Neuronal stem cell (in vitro differentiated cells): ENCODE results near the gene CHAC1.
A peak's percentile ranks its signal among the peaks of the same experiment; 100 is the strongest.
"Not testable (repeated sequence)": the region's sequence is repeated elsewhere in the genome, so short reads cannot be mapped to it uniquely, and the experiment has no call there.

Experiments used
- DNase-seq: peaks from one replicate; pipeline ENCODE4 v3.0.0-alpha.2; 2013; ENCODE audit warnings: low spot score
- H2AFZ ChIP-seq: one replicate; pipeline ENCODE4 v1.6.1; 2013; ENCODE audit warnings: mild to moderate bottlenecking, low read length, inconsistent platforms
- H2AK5ac ChIP-seq: 2 replicates; pipeline ENCODE4 v1.6.1; 2013; ENCODE audit warnings: low read depth, mild to moderate bottlenecking, inconsistent platforms, low read length, moderate library complexity, mixed read lengths
- H2BK120ac ChIP-seq: 2 replicates; pipeline ENCODE4 v1.6.1; 2013; ENCODE audit warnings: low read depth, mild to moderate bottlenecking, inconsistent platforms, low read length, moderate library complexity, mixed read lengths
- H2BK12ac ChIP-seq: one replicate; pipeline ENCODE4 v1.6.1; 2013; ENCODE audit warnings: low read length, inconsistent platforms
- H2BK15ac ChIP-seq: 2 replicates; pipeline ENCODE4 v1.6.1; 2013; ENCODE audit warnings: mild to moderate bottlenecking, low read length, inconsistent platforms, mixed read lengths
- H2BK5ac ChIP-seq: one replicate; pipeline ENCODE4 v1.6.1; 2013; ENCODE audit warnings: inconsistent platforms, mild to moderate bottlenecking, low read length, moderate library complexity
- H3K14ac ChIP-seq: one replicate; pipeline ENCODE4 v1.6.1; 2013; ENCODE audit warnings: low read length, inconsistent platforms
- H3K18ac ChIP-seq: 2 replicates; pipeline ENCODE4 v1.6.1; 2013; ENCODE audit warnings: low read length, inconsistent platforms
- H3K23ac ChIP-seq: 2 replicates; pipeline ENCODE4 v1.6.1; 2013; ENCODE audit warnings: low read depth, mild to moderate bottlenecking, mixed read lengths, low read length, inconsistent platforms; ENCODE audit not compliant: poor library complexity
- H3K27ac ChIP-seq: replicated peaks from 3 replicates; pipeline ENCODE4 v1.5.1; 2013; ENCODE audit warnings: low read length, inconsistent platforms
- H3K27me3 ChIP-seq, 3 experiments: 2 replicates each; pipeline ENCODE4 v1.6.1; 2013; ENCODE audit warnings: low read length in 3 of 3, mild to moderate bottlenecking in 2 of 3, inconsistent platforms in 1 of 3, low read depth in 1 of 3, mixed read lengths in 1 of 3, moderate library complexity in 1 of 3; ENCODE audit not compliant: control insufficient read depth in 3 of 3, insufficient read depth in 3 of 3
- H3K36me3 ChIP-seq, 2 donors: replicated peaks in 1 of 2; 2 replicates each; pipeline ENCODE4 v1.6.1; 2013; ENCODE audit warnings: low read length in 2 of 2; ENCODE audit not compliant: control insufficient read depth in 2 of 2, insufficient read depth in 2 of 2
- H3K4ac ChIP-seq: 2 replicates; pipeline ENCODE4 v1.6.1; 2013; ENCODE audit warnings: inconsistent platforms, mild to moderate bottlenecking, low read length, moderate library complexity
- H3K4me1 ChIP-seq, 2 donors: 1 replicate in 1 of 2; 2 replicates in 1 of 2; pipeline ENCODE4 v1.6.1; 2013; ENCODE audit warnings: low read length in 2 of 2, low read depth in 1 of 2; ENCODE audit not compliant: control insufficient read depth in 2 of 2, insufficient read depth in 1 of 2
- H3K4me2 ChIP-seq: one replicate; pipeline ENCODE4 v1.6.1; 2013; ENCODE audit warnings: mild to moderate bottlenecking, low read length, inconsistent platforms; ENCODE audit not compliant: insufficient read depth, poor library complexity, severe bottlenecking
- H3K4me3 ChIP-seq, 2 donors: 2 replicates each; pipeline ENCODE4 v1.5.1; 2013; ENCODE audit warnings: low read length in 2 of 2, mild to moderate bottlenecking in 2 of 2, inconsistent platforms in 1 of 2, moderate library complexity in 1 of 2
- H3K79me1 ChIP-seq: one replicate; pipeline ENCODE4 v1.6.1; 2013; ENCODE audit warnings: low read depth, mild to moderate bottlenecking, inconsistent platforms, low read length, moderate library complexity
- H3K9ac ChIP-seq: one replicate; pipeline ENCODE4 v1.6.1; 2013; ENCODE audit warnings: mild to moderate bottlenecking, low read depth, low read length, inconsistent platforms; ENCODE audit not compliant: poor library complexity
- H3K9me3 ChIP-seq, 2 donors: replicated peaks in 1 of 2; 2 replicates each; pipeline versions ENCODE3 to v1.6.1; 2013; ENCODE audit warnings: low read length in 2 of 2, mild to moderate bottlenecking in 2 of 2, inconsistent platforms in 1 of 2, low read depth in 1 of 2, mixed read lengths in 1 of 2, moderate library complexity in 1 of 2; ENCODE audit not compliant: control insufficient read depth in 2 of 2, insufficient read depth in 1 of 2
- H4K8ac ChIP-seq: one replicate; pipeline ENCODE4 v1.6.1; 2013; ENCODE audit warnings: low read depth, mild to moderate bottlenecking, inconsistent platforms, low read length, moderate library complexity
- H4K91ac ChIP-seq: one replicate; pipeline ENCODE4 v1.6.1; 2013; ENCODE audit warnings: low read length, low read depth, mild to moderate bottlenecking, inconsistent platforms; ENCODE audit not compliant: poor library complexity
- WGBS, 2 donors: extraction: QIAGEN DNeasy Blood & Tissue Kit; methylation state at CpG; one replicate each; pipeline ENCODE4 v1.1.7; 2013; ENCODE audit warnings: missing lambda C conversion rate in 2 of 2, mixed read lengths in 1 of 2; ENCODE audit not compliant: insufficient read length in 2 of 2, insufficient replicate concordance in 1 of 2; ENCODE audit errors: extremely low coverage in 2 of 2; 5-methylcytosine and 5-hydroxymethylcytosine counted together

Gene CHAC1

GRCh38 chr15:40959331-40960141 lies 6.3 kb downstream of the CHAC1 start:
- Histone ChIP-seq H2BK15ac (no peak overlapping the region), H2BK120ac (no peak overlapping the region), H3K9ac (no peak overlapping the region), H2BK5ac (no peak overlapping the region), H3K4me2 (no peak overlapping the region), H3K27me3 (peaks cover 0 to 2% (median 0%) of the 10 kb centered on the region in 3 experiments), H4K91ac (no peak overlapping the region), H4K8ac (no peak overlapping the region), H3K79me1 (peaks cover 3% of the 10 kb centered on the region), H3K4me3 (no peak overlapping the region), H3K4me1 (peaks cover 6 to 8% of the 10 kb centered on the region in 2 donors), H3K18ac (peak overlapping the region; percentile 64), H3K9me3 (peaks cover 2% of the 10 kb centered on the region in 2 donors), H3K4ac (no peak overlapping the region), H3K14ac (no peak overlapping the region), H3K36me3 (peaks cover 0 to 8% of the 10 kb centered on the region in 2 donors), H2AFZ (peak overlapping the region; percentile 88), H2AK5ac (no peak overlapping the region), H3K27ac (no peak overlapping the region), H3K23ac (no peak overlapping the region), H2BK12ac (no peak overlapping the region)
- no peak for DNase-seq
- no CpG with 5 or more reads among the region's 22 CpGs for WGBS, 2 donors

- peak overlapping the region; percentile 38 for H2BK15ac ChIP-seq
- H2AFZ ChIP-seq = peak overlapping the region; percentile 88
- H3K9me3 ChIP-seq = peaks cover 2% of the 10 kb centered on the region in 2 donors
- no peak overlapping the region for H3K9ac ChIP-seq
- no peak overlapping the region for H4K91ac ChIP-seq
- peak overlapping the region; percentile 84 for H3K18ac ChIP-seq
- WGBS, 2 donors = no CpG with 5 or more reads among the region's 16 CpGs
- DNase-seq = no peak
- peak overlapping the region; percentile 71 for H2AK5ac ChIP-seq
- no peak overlapping the region for H2BK5ac ChIP-seq
- no peak overlapping the region for H3K23ac ChIP-seq
- H3K4ac ChIP-seq = no peak overlapping the region
- peaks cover 0 to 6% of the 10 kb centered on the region in 2 donors for H3K36me3 ChIP-seq
- no peak overlapping the region for H3K14ac ChIP-seq
- H3K79me1 ChIP-seq = peaks cover 3% of the 10 kb centered on the region
- no peak overlapping the region for H3K4me3 ChIP-seq
- peak overlapping the region; percentile 41 for H2BK12ac ChIP-seq
- peaks cover 0 to 2% (median 0%) of the 10 kb centered on the region in 3 experiments for H3K27me3 ChIP-seq
- H3K4me2 ChIP-seq = no peak overlapping the region
- H2BK120ac ChIP-seq = peak overlapping the region; percentile 96
- H3K4me1 ChIP-seq = peaks cover 6 to 8% of the 10 kb centered on the region in 2 donors
- no peak overlapping the region for H3K27ac ChIP-seq
- H4K8ac ChIP-seq = peak overlapping the region; percentile 65
Observed at GRCh38 chr15:40960151-40960885, 7.0 kb downstream of the CHAC1 start.

DNA sequence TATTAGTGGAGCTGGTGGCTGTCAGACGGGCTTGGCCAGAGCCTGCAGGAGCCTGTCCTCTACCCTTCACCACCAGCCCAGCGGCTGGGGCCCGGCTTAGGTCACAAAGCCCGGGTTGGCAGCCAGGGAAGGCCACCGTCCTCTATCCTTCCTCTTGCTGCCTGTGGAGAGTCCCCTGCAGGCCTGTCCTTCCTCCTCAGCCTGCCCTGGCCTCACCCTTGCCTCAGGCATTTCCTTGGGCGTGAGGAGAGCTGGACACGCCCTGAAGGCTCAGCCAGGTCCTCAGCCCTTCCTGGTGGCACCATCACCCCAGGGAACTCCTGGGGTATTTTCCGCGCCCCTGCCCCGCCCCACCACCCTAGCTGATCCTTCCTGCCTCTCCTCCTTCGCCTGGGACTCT lies 7.7 kb downstream of the CHAC1 start:
- no peak overlapping the region for H2BK5ac ChIP-seq
- peaks cover 3% of the 10 kb centered on the region for H3K79me1 ChIP-seq
- H3K4ac ChIP-seq = no peak overlapping the region
- peak overlapping the region; percentile 58 for H3K18ac ChIP-seq
- peaks cover 0 to 2% (median 0%) of the 10 kb centered on the region in 3 experiments for H3K27me3 ChIP-seq
- peaks cover 0 to 1% of the 10 kb centered on the region in 2 donors for H3K36me3 ChIP-seq
- H2BK15ac ChIP-seq = no peak overlapping the region
- H2AFZ ChIP-seq = no peak overlapping the region
- no peak overlapping the region for H2BK12ac ChIP-seq
- no peak overlapping the region for H2BK120ac ChIP-seq
- peaks cover 6 to 8% of the 10 kb centered on the region in 2 donors for H3K4me1 ChIP-seq
- H3K9me3 ChIP-seq = peaks cover 2% of the 10 kb centered on the region in 2 donors
- H4K8ac ChIP-seq = no peak overlapping the region
- no peak overlapping the region for H3K4me2 ChIP-seq
- no peak for DNase-seq
- no peak overlapping the region for H3K23ac ChIP-seq
- no peak overlapping the region for H3K4me3 ChIP-seq
- peak overlapping the region; percentile 36 for H2AK5ac ChIP-seq
- H4K91ac ChIP-seq = no peak overlapping the region
- no peak overlapping the region for H3K27ac ChIP-seq
- no CpG with 5 or more reads among the region's 11 CpGs for WGBS, 2 donors
- no peak overlapping the region for H3K9ac ChIP-seq
- no peak overlapping the region for H3K14ac ChIP-seq

DNA sequence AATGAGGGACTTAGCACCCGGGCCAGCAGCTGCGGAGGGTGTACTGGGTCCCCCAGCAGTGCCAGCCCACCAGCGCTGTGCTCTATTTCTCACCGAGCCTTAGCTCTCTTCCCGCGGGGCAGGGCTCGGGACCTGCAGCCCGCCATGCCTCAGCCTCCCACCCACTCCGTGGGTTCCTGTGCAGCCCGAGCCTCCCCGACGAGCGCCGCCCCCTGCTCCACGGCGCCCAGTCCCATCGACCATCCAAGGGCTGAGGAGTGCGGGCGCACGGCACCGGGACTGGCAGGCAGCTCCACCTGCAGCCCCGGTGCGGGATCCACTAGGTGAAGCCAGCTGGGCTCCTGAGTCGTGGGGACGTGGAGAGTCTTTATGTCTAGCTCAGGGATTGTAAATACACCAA lies 8.5 kb downstream of the CHAC1 start:
- not testable (repeated sequence) for H3K9ac ChIP-seq, H3K27me3 ChIP-seq, H2AFZ ChIP-seq, H3K36me3 ChIP-seq, H3K23ac ChIP-seq, H2BK5ac ChIP-seq, H2BK120ac ChIP-seq, H2AK5ac ChIP-seq, H3K4me3 ChIP-seq, H3K27ac ChIP-seq, H2BK15ac ChIP-seq, H4K91ac ChIP-seq, DNase-seq, H3K79me1 ChIP-seq, H3K4me2 ChIP-seq, H3K9me3 ChIP-seq, H2BK12ac ChIP-seq, H3K18ac ChIP-seq, H3K4ac ChIP-seq, H4K8ac ChIP-seq, H3K14ac ChIP-seq
- H3K4me1 ChIP-seq = peaks cover 11% of the 10 kb centered on the region in 2 donors
- WGBS, 2 donors = no CpG with 5 or more reads among the region's 25 CpGs
